ENCODE results near the gene PEX11A. TPM values are rescaled to one million over a fixed set of nuclear protein-coding genes. Genes with fewer than 3 reads are reported as not detected.

The PEX11A gene
- total RNA-seq, 6 experiments from 2014 or later: 6.9 to 30.9 (median 22.6) TPM

- no peak overlapping the region for H3K4me3 ChIP-seq
- H3K36me3 ChIP-seq: no peaks in the 10 kb centered on the region
- TF ChIP-seq CTCF (IDR thresholded peaks at IDR 0.05): no peak
- no peak for TF ChIP-seq POLR2A (IDR thresholded peaks at IDR 0.05)
- ATAC-seq (peak in 1 of 4 donors; percentile 7), DNase-seq (no peak)
- intact Hi-C loops (cut with DNase I): no loop called here
- H3K27me3 ChIP-seq: no peaks in the 10 kb centered on the region
- no peaks in the 10 kb centered on the region for H3K9me3 ChIP-seq
- H3K27ac ChIP-seq: peak overlapping the region; percentile 36 to 54 (median 40)
- H3K4me1 ChIP-seq: no peaks in the 10 kb centered on the region
- 90% methylated on average over 2 of the region's 8 CpGs for WGBS (ENCODE audit: insufficient coverage, low coverage, low lambda C conversion rate, missing lambda C conversion rate)
Measured at GRCh38 chr15:89666184-89666857, 24.2 kb downstream of the PEX11A start.

GRCh38 chr15:89665449-89666181, 24.9 kb downstream of the PEX11A start:
- Histone ChIP-seq H3K4me1 (no peaks in the 10 kb centered on the region), H3K36me3 (no peaks in the 10 kb centered on the region), H3K27ac (peak overlapping the region; percentile 36 to 54 (median 40)), H3K4me3 (peak overlapping the region in 2 of 3 donors; percentile 3 to 24), H3K27me3 (no peaks in the 10 kb centered on the region), H3K9me3 (no peaks in the 10 kb centered on the region)
- peak in 1 of 3 donors; percentile 55 for DNase-seq
- TF ChIP-seq CTCF (IDR thresholded peaks at IDR 0.05) (no peak), POLR2A (IDR thresholded peaks at IDR 0.05) (peak; percentile 37)
- 0% methylated on average over 2 of the region's 72 CpGs for WGBS (ENCODE audit: insufficient coverage, low coverage, low lambda C conversion rate, missing lambda C conversion rate)
- intact Hi-C loops (cut with DNase I): no loop called here
- peak; percentile 55 to 78 (median 57) for ATAC-seq

GRCh38 chr15:89664441-89665350, 25.9 kb downstream of the PEX11A start:
- Histone ChIP-seq H3K27ac (peak overlapping the region in 2 of 3 donors; percentile 29 to 40), H3K4me1 (no peaks in the 10 kb centered on the region), H3K4me3 (peak overlapping the region in 1 of 3 donors; percentile 3), H3K36me3 (no peaks in the 10 kb centered on the region), H3K9me3 (no peaks in the 10 kb centered on the region), H3K27me3 (no peaks in the 10 kb centered on the region)
- no peak for DNase-seq
- no peak for ATAC-seq
- TF ChIP-seq CTCF (IDR thresholded peaks at IDR 0.05) (no peak), POLR2A (IDR thresholded peaks at IDR 0.05) (no peak)
- intact Hi-C loops (cut with DNase I): no loop called here
- 84% methylated on average over 9 of the region's 13 CpGs for WGBS (ENCODE audit: insufficient coverage, low coverage, low lambda C conversion rate, missing lambda C conversion rate)

- Histone ChIP-seq H3K9me3 (no peaks in the 10 kb centered on the region), H3K27me3 (no peaks in the 10 kb centered on the region), H3K4me3 (no peak overlapping the region), H3K4me1 (no peaks in the 10 kb centered on the region), H3K36me3 (no peaks in the 10 kb centered on the region), H3K27ac (peak overlapping the region in 1 of 3 donors; percentile 1)
- DNase-seq (peak in 2 of 3 donors; percentile 36 to 54), ATAC-seq (peak; percentile 49 to 71 (median 62))
- WGBS (ENCODE audit: insufficient coverage, low coverage, low lambda C conversion rate, missing lambda C conversion rate): 78% methylated on average over 8 of the region's 11 CpGs
- intact Hi-C loops (cut with DNase I): no loop called here
- no peak for TF ChIP-seq POLR2A (IDR thresholded peaks at IDR 0.05)
- no peak for TF ChIP-seq CTCF (IDR thresholded peaks at IDR 0.05)
Measured at GRCh38 chr15:89662893-89663626, 27.5 kb downstream of the PEX11A start.
